GM23248 (cell line): Measurements from ENCODE around the gene CLIC2.

Experiments
- EZH2 ChIP-seq: fragments of 200-600 bp; sonication (generic); IDR thresholded peaks from 2 replicates; pipeline ENCODE4 v1.6.1; 2018; ENCODE audit warnings: antibody characterized with exemption, mild to moderate bottlenecking; ENCODE audit not compliant: insufficient read depth, poor library complexity, severe bottlenecking
- EZH2phosphoT487 ChIP-seq: fragments of 200-600 bp; sonication (generic); IDR thresholded peaks from 2 replicates; pipeline ENCODE4 v1.6.1; 2018; ENCODE audit warnings: antibody characterized with exemption, moderate library complexity, mild to moderate bottlenecking, low read depth; ENCODE audit not compliant: insufficient read depth

GRCh38 chrX:155262970-155263754 is 71.3 kb downstream of the CLIC2 start:
- TF ChIP-seq EZH2 = no peak
- TF ChIP-seq EZH2phosphoT487 = no peak
